SK-N-SH (cell line): ENCODE measurements around the gene LTBP2. TPM values are rescaled to one million over a fixed set of nuclear protein-coding genes. Genes with fewer than 3 reads are reported as not detected.

ENCODE experiments used
- CTCF ChIA-PET: fragments of 300-600, 350-600 bp; formaldehyde crosslinking; extraction: SDS; loops from one replicate; lab custom pipeline; 2021; lab: Yijun Ruan, JAX
- POLR2A ChIA-PET: fragments of 350-600 bp; sonication (Branson Sonifier 250); formaldehyde crosslinking; extraction: SDS; loops from one replicate; lab custom pipeline; 2020; ENCODE audit warnings: antibody characterized with exemption, inconsistent platforms; lab: Yijun Ruan, JAX
- DNase-seq: peaks from one replicate; pipeline ENCODE4 v3.0.0; 2012
- H2AFZ ChIP-seq: fragments of 200-600 bp; sonication (generic); 2 replicates; pipeline ENCODE4 v1.8.1; 2016; ENCODE audit warnings: antibody characterized with exemption, mild to moderate bottlenecking, low read depth
- H3F3A ChIP-seq: fragments of 200-600 bp; sonication (generic); replicated peaks from 2 replicates; pipeline ENCODE3; 2016; ENCODE audit warnings: antibody characterized with exemption, mild to moderate bottlenecking; ENCODE audit not compliant: insufficient read depth
- H3K27ac ChIP-seq, 2 experiments: fragments of 200-500 bp in 1 of 2; fragments of 200-600 bp in 1 of 2; sonication (Bioruptor generic) in 1 of 2; sonication (generic), shearing (Covaris generic) in 1 of 2; 2 replicates each; pipeline versions ENCODE4 v1.5.1 to v1.6.1; 2014 to 2016; ENCODE audit warnings: low read depth in 2 of 2, inconsistent platforms in 1 of 2, low read length in 1 of 2, mild to moderate bottlenecking in 1 of 2, mixed read lengths in 1 of 2
- H3K27me3 ChIP-seq: fragments of 200-600 bp; sonication (generic), shearing (Covaris generic); 2 replicates; pipeline ENCODE4 v1.6.1; 2016; ENCODE audit warnings: mixed run types; ENCODE audit not compliant: insufficient read depth
- H3K36me3 ChIP-seq, 2 experiments: fragments of 200-500 bp in 1 of 2; fragments of 200-600 bp in 1 of 2; sonication (Bioruptor generic) in 1 of 2; sonication (generic) in 1 of 2; replicated peaks in 1 of 2; 2 replicates each; pipeline versions ENCODE3 to v1.5.1; 2014 to 2016; ENCODE audit warnings: low read length in 1 of 2, mild to moderate bottlenecking in 1 of 2; ENCODE audit not compliant: insufficient read depth in 2 of 2, control insufficient read depth in 1 of 2
- H3K4me1 ChIP-seq, 2 experiments: fragments of 200-500 bp in 1 of 2; fragments of 200-600 bp in 1 of 2; sonication (Bioruptor generic) in 1 of 2; sonication (generic), shearing (Covaris generic) in 1 of 2; 2 replicates each; pipeline versions ENCODE4 v1.5.1 to v1.6.1; 2014 to 2016; ENCODE audit warnings: low read depth in 1 of 2, low read length in 1 of 2, mixed run types in 1 of 2; ENCODE audit not compliant: insufficient read depth in 2 of 2, control insufficient read depth in 1 of 2
- H3K4me2 ChIP-seq: fragments of 200-600 bp; sonication (generic), shearing (Covaris generic); 2 replicates; pipeline ENCODE4 v1.6.1; 2017; ENCODE audit warnings: mixed run types
- H3K4me3 ChIP-seq, 2 experiments: fragments of 200-500 bp in 1 of 2; fragments of 200-600 bp in 1 of 2; sonication (Bioruptor generic) in 1 of 2; sonication (generic), shearing (Covaris generic) in 1 of 2; 2 replicates each; pipeline versions ENCODE4 v1.5.1 to v1.8.1; 2014 to 2016; ENCODE audit warnings: low read depth in 2 of 2, inconsistent platforms in 1 of 2, low read length in 1 of 2, mild to moderate bottlenecking in 1 of 2, mixed read lengths in 1 of 2, moderate library complexity in 1 of 2
- H3K79me2 ChIP-seq: fragments of 200-600 bp; sonication (generic); 2 replicates; pipeline ENCODE4 v1.8.1; 2017; ENCODE audit warnings: mild to moderate bottlenecking; ENCODE audit not compliant: insufficient read depth
- H3K9ac ChIP-seq: fragments of 200-600 bp; sonication (generic); 2 replicates; pipeline ENCODE4 v1.6.1; 2017; ENCODE audit warnings: mixed run types
- H3K9me2 ChIP-seq: fragments of 200-600 bp; sonication (generic); 2 replicates; pipeline ENCODE4 v1.6.1; 2017; ENCODE audit warnings: mixed run types
- H3K9me3 ChIP-seq: fragments of 200-600 bp; sonication (generic); 2 replicates; pipeline ENCODE4 v1.6.1; 2017; ENCODE audit warnings: mixed run types, mild to moderate bottlenecking, moderate library complexity
- H4K20me1 ChIP-seq: fragments of 200-600 bp; sonication (generic); 2 replicates; pipeline ENCODE4 v1.6.1; 2017; ENCODE audit warnings: mild to moderate bottlenecking, mixed run types; ENCODE audit not compliant: insufficient read depth
- EZH2phosphoT487 ChIP-seq: fragments of 200-600 bp; sonication (generic); IDR thresholded peaks from 2 replicates; pipeline ENCODE4 v1.6.1; 2017; ENCODE audit warnings: low read depth, mixed run types, mild to moderate bottlenecking, antibody characterized with exemption, moderate library complexity, borderline replicate concordance
- FOXM1 ChIP-seq: IDR thresholded peaks from 2 replicates; pipeline ENCODE4 v1.4.0; 2012; ENCODE audit warnings: low read depth, mild to moderate bottlenecking
- GATA2 ChIP-seq: sonication (generic); formaldehyde crosslinking; IDR thresholded peaks from 2 replicates; pipeline ENCODE4 v1.5.0; 2020; ENCODE audit warnings: mild to moderate bottlenecking, missing genetic modification reagents
- NRF1 ChIP-seq: IDR thresholded peaks from 2 replicates; pipeline ENCODE4 v1.6.1; 2012; ENCODE audit warnings: low read depth, mild to moderate bottlenecking, low read length
- RAD21 ChIP-seq: IDR thresholded peaks from 2 replicates; pipeline ENCODE4 v1.6.1; 2012; ENCODE audit warnings: mild to moderate bottlenecking, low read length
- RXRA ChIP-seq: IDR thresholded peaks from 2 replicates; pipeline ENCODE4 v1.4.0; 2012; ENCODE audit warnings: low read depth, mild to moderate bottlenecking, borderline replicate concordance
- SIN3A ChIP-seq: IDR thresholded peaks from 2 replicates; pipeline ENCODE4 v1.6.1; 2012; ENCODE audit warnings: low read depth, mild to moderate bottlenecking, low read length, moderate library complexity, borderline replicate concordance
- SMC3 ChIP-seq: IDR thresholded peaks from 2 replicates; pipeline ENCODE4 v1.6.1; 2012; ENCODE audit warnings: low read depth, low read length, improper control_type of control experiment
- TEAD4 ChIP-seq: IDR thresholded peaks from 2 replicates; pipeline ENCODE4 v1.4.0; 2012; ENCODE audit warnings: mild to moderate bottlenecking, borderline replicate concordance; ENCODE audit not compliant: insufficient read depth
- WGBS: methylation state at CpG from one replicate; pipeline ENCODE4 v1.1.6; 2017; ENCODE audit warnings: low lambda C conversion rate; 5-methylcytosine and 5-hydroxymethylcytosine counted together
- polyA plus RNA-seq, 3 experiments: library from polyadenylated mRNA; depleted of rRNA; stranded (reverse); fragments of >200 nt; gene quantifications; 2 replicates each; pipeline ENCODE4 v1.2.3, GENCODE V29; 2012
- TF ChIP-seq, protein P1 (sequence below): fragments of 200-600 bp; sonication (generic); IDR thresholded peaks from 2 replicates; pipeline ENCODE4 v1.6.1; 2017; ENCODE audit warnings: antibody characterized with exemption, mild to moderate bottlenecking, moderate library complexity
- TF ChIP-seq, protein P2 (sequence below): IDR thresholded peaks from 2 replicates; pipeline ENCODE4; 2012

Gene LTBP2
- polyA plus RNA-seq, 1 of the 3 experiments (the other 2 are of a cell fraction): 58.8 TPM

DNA sequence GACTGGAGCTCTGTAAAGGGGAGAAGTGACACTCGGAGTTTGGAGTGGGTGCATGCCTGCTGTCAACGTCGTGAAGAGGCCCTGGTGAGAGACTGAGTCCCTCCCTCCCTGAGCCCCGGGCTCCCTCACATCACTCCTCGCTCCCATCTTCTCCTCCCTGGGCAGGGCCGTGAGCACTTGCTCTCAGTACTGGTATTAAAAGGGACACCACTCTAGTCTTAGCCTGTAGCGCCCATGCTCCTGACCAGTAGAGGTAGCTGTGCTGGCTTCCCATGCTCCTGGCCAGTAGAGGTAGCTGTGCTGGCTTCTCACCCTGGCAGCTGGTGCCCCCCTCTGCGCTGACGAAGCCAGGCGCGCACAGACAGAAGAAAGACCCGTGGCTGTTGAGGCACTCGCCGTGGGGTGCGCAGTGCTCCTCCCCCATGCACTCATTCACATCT, 103.7 kb downstream of the LTBP2 start:
- H3K9ac ChIP-seq: no peak overlapping the region
- peaks cover 12 to 75% of the 10 kb centered on the region in 2 experiments for H3K36me3 ChIP-seq
- H2AFZ ChIP-seq: no peak overlapping the region
- H3K4me2 ChIP-seq: no peak overlapping the region
- TF ChIP-seq NRF1 (no peak), SMC3 (peak; percentile 21; the same call in 1 of the 2 replicates), EZH2phosphoT487 (no peak), RXRA (no peak), RAD21 (peak; percentile 46), TEAD4 (no peak)
- TF ChIP-seq, protein P1, sequence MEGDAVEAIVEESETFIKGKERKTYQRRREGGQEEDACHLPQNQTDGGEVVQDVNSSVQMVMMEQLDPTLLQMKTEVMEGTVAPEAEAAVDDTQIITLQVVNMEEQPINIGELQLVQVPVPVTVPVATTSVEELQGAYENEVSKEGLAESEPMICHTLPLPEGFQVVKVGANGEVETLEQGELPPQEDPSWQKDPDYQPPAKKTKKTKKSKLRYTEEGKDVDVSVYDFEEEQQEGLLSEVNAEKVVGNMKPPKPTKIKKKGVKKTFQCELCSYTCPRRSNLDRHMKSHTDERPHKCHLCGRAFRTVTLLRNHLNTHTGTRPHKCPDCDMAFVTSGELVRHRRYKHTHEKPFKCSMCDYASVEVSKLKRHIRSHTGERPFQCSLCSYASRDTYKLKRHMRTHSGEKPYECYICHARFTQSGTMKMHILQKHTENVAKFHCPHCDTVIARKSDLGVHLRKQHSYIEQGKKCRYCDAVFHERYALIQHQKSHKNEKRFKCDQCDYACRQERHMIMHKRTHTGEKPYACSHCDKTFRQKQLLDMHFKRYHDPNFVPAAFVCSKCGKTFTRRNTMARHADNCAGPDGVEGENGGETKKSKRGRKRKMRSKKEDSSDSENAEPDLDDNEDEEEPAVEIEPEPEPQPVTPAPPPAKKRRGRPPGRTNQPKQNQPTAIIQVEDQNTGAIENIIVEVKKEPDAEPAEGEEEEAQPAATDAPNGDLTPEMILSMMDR: peak; percentile 43
- no peak overlapping the region for H3K4me3 ChIP-seq
- no peaks in the 10 kb centered on the region for H3K9me3 ChIP-seq
- CTCF ChIA-PET: interaction anchor here (0.8 to 3.1 kb wide), 14 partner anchors 10 to 130 kb away, joined by 3 to 28 read pairs (median 4); partner anchors contain the start of gene LTBP2
- H3K4me1 ChIP-seq: peaks cover 0 to 4% of the 10 kb centered on the region in 2 experiments; a peak in 1 of 4 replicates
- H3K27ac ChIP-seq: no peak overlapping the region
- H3F3A ChIP-seq: peaks cover 3% of the 10 kb centered on the region
- no peaks in the 10 kb centered on the region for H3K9me2 ChIP-seq
- POLR2A ChIA-PET: no interaction called here
- DNase-seq: peak; percentile 77
- whole genome bisulfite sequencing: 67% methylated on average over 11 of the region's 15 CpGs
- H4K20me1 ChIP-seq: no peaks in the 10 kb centered on the region
- H3K79me2 ChIP-seq: no peaks in the 10 kb centered on the region
- H3K27me3 ChIP-seq: no peaks in the 10 kb centered on the region

DNA sequence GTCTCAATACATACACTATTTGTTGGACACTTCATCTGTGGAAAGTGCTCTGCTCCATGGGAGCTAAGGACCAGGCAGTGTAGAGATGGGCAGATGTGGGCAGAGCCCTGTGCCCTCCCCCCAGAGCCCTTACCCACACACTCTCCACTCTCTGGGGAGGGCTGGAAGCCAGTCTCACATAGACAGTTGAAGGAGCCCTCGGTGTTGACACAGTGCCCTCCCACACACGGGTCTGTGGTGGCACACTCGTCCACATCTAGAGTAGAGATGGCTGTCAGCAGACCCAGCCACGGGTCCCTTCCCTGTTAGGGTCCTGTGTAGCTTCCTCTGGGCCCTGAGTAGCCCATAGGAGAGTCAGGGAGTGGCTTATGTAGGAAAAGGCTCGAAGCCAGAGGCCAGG, 104.2 kb downstream of the LTBP2 start:
- Histone ChIP-seq H3K27me3 (no peaks in the 10 kb centered on the region), H3K9me3 (no peaks in the 10 kb centered on the region), H3K4me3 (no peak overlapping the region), H3K36me3 (peaks cover 13 to 77% of the 10 kb centered on the region in 2 experiments), H3K9me2 (no peaks in the 10 kb centered on the region)
- POLR2A ChIA-PET: no interaction called here
- WGBS: 77% methylated on average over 3 of the region's 5 CpGs
- TF ChIP-seq GATA2 (CRISPR knock-in tag): no peak
- TF ChIP-seq, all 33 proteins: peak for 0
- H4K20me1 ChIP-seq: no peaks in the 10 kb centered on the region
- H3K79me2 ChIP-seq: no peaks in the 10 kb centered on the region
- CTCF ChIA-PET: interaction anchor here (0.6 to 3.1 kb wide), 11 partner anchors 10 to 130 kb away, joined by 3 to 28 read pairs (median 4); partner anchors contain the start of gene LTBP2
- peaks cover 0 to 4% of the 10 kb centered on the region in 2 experiments; a peak in 1 of 4 replicates for H3K4me1 ChIP-seq
- H3F3A ChIP-seq: peaks cover 3% of the 10 kb centered on the region
- H3K4me2 ChIP-seq: no peak overlapping the region
- H3K27ac ChIP-seq: no peak overlapping the region
- no peak overlapping the region for H2AFZ ChIP-seq
- no peak for DNase-seq
- H3K9ac ChIP-seq: no peak overlapping the region

DNA sequence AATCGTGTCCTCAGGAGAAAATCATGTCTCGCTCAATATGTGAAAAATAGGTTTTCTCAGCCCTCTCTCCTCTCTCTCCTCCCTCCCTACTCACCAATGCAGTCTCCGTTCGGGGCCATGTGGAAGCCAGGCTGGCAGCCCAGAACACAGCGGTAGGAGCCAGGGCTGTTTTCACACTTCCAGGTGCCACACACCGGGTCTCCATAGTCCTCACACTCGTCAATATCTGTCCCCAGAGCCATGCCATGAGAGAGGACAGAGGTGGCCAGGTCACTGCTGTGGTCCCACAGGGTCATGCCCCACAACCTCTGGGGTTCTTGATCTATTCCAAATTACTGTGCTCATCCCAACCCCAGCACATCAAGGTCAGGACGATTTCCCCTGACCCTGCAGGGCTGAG, 105.0 kb downstream of the LTBP2 start:
- Histone ChIP-seq H3K9me2 (no peaks in the 10 kb centered on the region), H4K20me1 (no peaks in the 10 kb centered on the region), H3K4me2 (no peak overlapping the region)
- no peak for TF ChIP-seq FOXM1
- TF ChIP-seq EZH2phosphoT487: no peak
- TF ChIP-seq, protein P2, sequence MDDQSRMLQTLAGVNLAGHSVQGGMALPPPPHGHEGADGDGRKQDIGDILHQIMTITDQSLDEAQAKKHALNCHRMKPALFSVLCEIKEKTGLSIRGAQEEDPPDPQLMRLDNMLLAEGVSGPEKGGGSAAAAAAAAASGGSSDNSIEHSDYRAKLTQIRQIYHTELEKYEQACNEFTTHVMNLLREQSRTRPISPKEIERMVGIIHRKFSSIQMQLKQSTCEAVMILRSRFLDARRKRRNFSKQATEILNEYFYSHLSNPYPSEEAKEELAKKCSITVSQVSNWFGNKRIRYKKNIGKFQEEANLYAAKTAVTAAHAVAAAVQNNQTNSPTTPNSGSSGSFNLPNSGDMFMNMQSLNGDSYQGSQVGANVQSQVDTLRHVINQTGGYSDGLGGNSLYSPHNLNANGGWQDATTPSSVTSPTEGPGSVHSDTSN: no peak
- no peak for TF ChIP-seq SIN3A
- TF ChIP-seq, all 33 proteins: peak for 0
- Histone ChIP-seq H3K9me3 (no peaks in the 10 kb centered on the region), H3K27ac (no peak overlapping the region), H3K4me3 (no peak overlapping the region), H3K27me3 (no peaks in the 10 kb centered on the region), H3K4me1 (peaks cover 0 to 5% of the 10 kb centered on the region in 2 experiments; a peak in 1 of 4 replicates), H3K79me2 (no peaks in the 10 kb centered on the region), H3K36me3 (peaks cover 15 to 75% of the 10 kb centered on the region in 2 experiments), H3F3A (peaks cover 6% of the 10 kb centered on the region), H3K9ac (no peak overlapping the region), H2AFZ (no peak overlapping the region)
- CTCF ChIA-PET: interaction anchor here (0.6 to 3.1 kb wide), 5 partner anchors 28 to 131 kb away, joined by 3 to 28 read pairs (median 5); partner anchors contain the start of gene LTBP2
- POLR2A ChIA-PET: interaction anchor here (0.7 kb wide), 1 partner anchor 102 kb away, joined by 3 read pairs; no protein-coding TSS in a partner anchor
- no peak for DNase-seq
- WGBS: 96% methylated on average over 8 of the region's 8 CpGs
